ENCODE data around the gene GABBR2. TPM values are rescaled to one million over a fixed set of nuclear protein-coding genes. Genes with fewer than 3 reads are reported as not detected.

GABBR2 gene
- polyA plus RNA-seq, 1 of the 3 experiments (the other 2 are of a cell fraction), result not detected

DNA sequence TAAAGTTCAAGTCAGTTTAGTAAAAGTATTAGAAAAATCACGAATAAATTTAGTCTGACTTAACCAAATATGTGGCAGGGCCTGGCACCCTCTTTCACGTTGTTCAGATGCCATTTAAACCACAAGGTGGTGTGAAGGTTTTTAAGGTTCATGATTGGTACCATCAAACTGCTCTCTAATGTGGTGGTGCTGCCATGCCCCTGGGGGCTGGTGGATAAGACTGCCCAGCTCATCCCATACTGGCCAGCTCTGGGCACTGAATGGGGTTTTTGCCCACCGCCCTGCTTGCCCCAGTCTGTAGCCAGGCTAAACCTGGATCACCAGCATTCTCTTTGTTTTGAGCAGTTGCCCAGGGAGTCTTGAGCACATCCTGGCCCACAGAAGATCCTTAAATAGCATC lies 159.3 kb downstream of the GABBR2 start (continued):
- TF ChIP-seq, protein P1, sequence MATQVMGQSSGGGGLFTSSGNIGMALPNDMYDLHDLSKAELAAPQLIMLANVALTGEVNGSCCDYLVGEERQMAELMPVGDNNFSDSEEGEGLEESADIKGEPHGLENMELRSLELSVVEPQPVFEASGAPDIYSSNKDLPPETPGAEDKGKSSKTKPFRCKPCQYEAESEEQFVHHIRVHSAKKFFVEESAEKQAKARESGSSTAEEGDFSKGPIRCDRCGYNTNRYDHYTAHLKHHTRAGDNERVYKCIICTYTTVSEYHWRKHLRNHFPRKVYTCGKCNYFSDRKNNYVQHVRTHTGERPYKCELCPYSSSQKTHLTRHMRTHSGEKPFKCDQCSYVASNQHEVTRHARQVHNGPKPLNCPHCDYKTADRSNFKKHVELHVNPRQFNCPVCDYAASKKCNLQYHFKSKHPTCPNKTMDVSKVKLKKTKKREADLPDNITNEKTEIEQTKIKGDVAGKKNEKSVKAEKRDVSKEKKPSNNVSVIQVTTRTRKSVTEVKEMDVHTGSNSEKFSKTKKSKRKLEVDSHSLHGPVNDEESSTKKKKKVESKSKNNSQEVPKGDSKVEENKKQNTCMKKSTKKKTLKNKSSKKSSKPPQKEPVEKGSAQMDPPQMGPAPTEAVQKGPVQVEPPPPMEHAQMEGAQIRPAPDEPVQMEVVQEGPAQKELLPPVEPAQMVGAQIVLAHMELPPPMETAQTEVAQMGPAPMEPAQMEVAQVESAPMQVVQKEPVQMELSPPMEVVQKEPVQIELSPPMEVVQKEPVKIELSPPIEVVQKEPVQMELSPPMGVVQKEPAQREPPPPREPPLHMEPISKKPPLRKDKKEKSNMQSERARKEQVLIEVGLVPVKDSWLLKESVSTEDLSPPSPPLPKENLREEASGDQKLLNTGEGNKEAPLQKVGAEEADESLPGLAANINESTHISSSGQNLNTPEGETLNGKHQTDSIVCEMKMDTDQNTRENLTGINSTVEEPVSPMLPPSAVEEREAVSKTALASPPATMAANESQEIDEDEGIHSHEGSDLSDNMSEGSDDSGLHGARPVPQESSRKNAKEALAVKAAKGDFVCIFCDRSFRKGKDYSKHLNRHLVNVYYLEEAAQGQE (IDR thresholded peaks at IDR 0.05; ENCODE audit: low read depth, low read length), result no peak
- TF ChIP-seq RFX5 (IDR thresholded peaks at IDR 0.05; ENCODE audit: low read length) (no peak), RAD21 (IDR thresholded peaks at IDR 0.05; ENCODE audit: low read length) (no peak), FOSL2 (IDR thresholded peaks at IDR 0.05; ENCODE audit: borderline replicate concordance, low read depth) (no peak)
- TF ChIP-seq, protein P2, sequence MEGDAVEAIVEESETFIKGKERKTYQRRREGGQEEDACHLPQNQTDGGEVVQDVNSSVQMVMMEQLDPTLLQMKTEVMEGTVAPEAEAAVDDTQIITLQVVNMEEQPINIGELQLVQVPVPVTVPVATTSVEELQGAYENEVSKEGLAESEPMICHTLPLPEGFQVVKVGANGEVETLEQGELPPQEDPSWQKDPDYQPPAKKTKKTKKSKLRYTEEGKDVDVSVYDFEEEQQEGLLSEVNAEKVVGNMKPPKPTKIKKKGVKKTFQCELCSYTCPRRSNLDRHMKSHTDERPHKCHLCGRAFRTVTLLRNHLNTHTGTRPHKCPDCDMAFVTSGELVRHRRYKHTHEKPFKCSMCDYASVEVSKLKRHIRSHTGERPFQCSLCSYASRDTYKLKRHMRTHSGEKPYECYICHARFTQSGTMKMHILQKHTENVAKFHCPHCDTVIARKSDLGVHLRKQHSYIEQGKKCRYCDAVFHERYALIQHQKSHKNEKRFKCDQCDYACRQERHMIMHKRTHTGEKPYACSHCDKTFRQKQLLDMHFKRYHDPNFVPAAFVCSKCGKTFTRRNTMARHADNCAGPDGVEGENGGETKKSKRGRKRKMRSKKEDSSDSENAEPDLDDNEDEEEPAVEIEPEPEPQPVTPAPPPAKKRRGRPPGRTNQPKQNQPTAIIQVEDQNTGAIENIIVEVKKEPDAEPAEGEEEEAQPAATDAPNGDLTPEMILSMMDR (IDR thresholded peaks at IDR 0.05), result no peak
- TF ChIP-seq, protein P3, sequence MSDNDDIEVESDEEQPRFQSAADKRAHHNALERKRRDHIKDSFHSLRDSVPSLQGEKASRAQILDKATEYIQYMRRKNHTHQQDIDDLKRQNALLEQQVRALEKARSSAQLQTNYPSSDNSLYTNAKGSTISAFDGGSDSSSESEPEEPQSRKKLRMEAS (IDR thresholded peaks at IDR 0.05; ENCODE audit: low read depth), result no peak
- TF ChIP-seq, protein P4, sequence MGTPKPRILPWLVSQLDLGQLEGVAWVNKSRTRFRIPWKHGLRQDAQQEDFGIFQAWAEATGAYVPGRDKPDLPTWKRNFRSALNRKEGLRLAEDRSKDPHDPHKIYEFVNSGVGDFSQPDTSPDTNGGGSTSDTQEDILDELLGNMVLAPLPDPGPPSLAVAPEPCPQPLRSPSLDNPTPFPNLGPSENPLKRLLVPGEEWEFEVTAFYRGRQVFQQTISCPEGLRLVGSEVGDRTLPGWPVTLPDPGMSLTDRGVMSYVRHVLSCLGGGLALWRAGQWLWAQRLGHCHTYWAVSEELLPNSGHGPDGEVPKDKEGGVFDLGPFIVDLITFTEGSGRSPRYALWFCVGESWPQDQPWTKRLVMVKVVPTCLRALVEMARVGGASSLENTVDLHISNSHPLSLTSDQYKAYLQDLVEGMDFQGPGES (IDR thresholded peaks at IDR 0.05; ENCODE audit: low read depth, low read length), result no peak

DNA sequence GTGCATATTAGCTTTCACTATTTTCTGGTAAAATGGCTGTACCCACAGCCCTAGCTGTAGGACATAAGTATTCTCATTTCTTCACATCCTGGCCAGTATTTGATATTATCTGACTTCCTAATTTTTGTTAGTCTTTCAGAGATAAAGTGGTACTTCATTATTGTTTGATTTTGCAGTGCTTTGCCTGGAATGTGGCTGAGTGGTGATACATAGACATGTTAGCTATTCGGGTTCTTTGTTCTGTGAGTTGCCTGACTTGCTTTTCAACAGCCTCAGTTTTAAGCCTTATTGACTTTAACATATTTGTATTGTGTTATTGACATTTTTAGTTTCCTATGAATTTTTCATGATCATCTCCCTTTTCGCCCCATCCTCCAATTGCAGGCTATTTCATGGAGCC lies 161.1 kb downstream of the GABBR2 start:
- POLR2A ChIA-PET, result no interaction called here
- WGBS (ENCODE audit: low lambda C conversion rate), result 22% methylated on average over 2 of the region's 2 CpGs

More for the DNA sequence above, 161.1 kb downstream of the GABBR2 start:
- Histone ChIP-seq H2AFZ (ENCODE audit: low read depth) (no peak overlapping the region), H4K20me1 (ENCODE audit: insufficient read depth) (no peaks in the 10 kb centered on the region), H3K9me3 (no peaks in the 10 kb centered on the region), H3K4me1 (ENCODE audit: control insufficient read depth in 1 of 2, insufficient read depth in 2 of 2, low read depth in 1 of 2, low read length in 1 of 2) (no peaks in the 10 kb centered on the region; a peak in 1 of 4 replicates), H3K9ac (no peak overlapping the region), H3K9me2 (no peaks in the 10 kb centered on the region), H3K4me3 (ENCODE audit: low read depth in 2 of 2, low read length in 1 of 2) (no peak overlapping the region), H3F3A (replicated peaks; ENCODE audit: insufficient read depth) (no peaks in the 10 kb centered on the region), H3K4me2 (no peak overlapping the region), H3K79me2 (ENCODE audit: insufficient read depth) (no peaks in the 10 kb centered on the region), H3K27ac (ENCODE audit: low read depth in 2 of 2, low read length in 1 of 2) (no peak overlapping the region), H3K36me3 (replicated peaks in 1 of 2; ENCODE audit: control insufficient read depth in 1 of 2, insufficient read depth in 2 of 2, low read length in 1 of 2) (no peaks in the 10 kb centered on the region), H3K27me3 (ENCODE audit: insufficient read depth) (no peaks in the 10 kb centered on the region)
- DNase-seq, result no peak
- CTCF ChIA-PET, result no interaction called here
- TF ChIP-seq, protein P5, sequence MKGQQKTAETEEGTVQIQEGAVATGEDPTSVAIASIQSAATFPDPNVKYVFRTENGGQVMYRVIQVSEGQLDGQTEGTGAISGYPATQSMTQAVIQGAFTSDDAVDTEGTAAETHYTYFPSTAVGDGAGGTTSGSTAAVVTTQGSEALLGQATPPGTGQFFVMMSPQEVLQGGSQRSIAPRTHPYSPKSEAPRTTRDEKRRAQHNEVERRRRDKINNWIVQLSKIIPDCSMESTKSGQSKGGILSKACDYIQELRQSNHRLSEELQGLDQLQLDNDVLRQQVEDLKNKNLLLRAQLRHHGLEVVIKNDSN (IDR thresholded peaks at IDR 0.05; ENCODE audit: borderline replicate concordance, low read depth), result no peak
- TF ChIP-seq FOXJ3 (CRISPR knock-in tag; IDR thresholded peaks at IDR 0.05) (no peak), FOSL2 (IDR thresholded peaks at IDR 0.05; ENCODE audit: borderline replicate concordance, low read depth) (no peak), TCF12 (IDR thresholded peaks at IDR 0.05) (no peak)
